GM23248 (cell line): Measurements from ENCODE around the gene NPAS1.

ENCODE experiments used
- EZH2 ChIP-seq: fragments of 200-600 bp; sonication (generic); IDR thresholded peaks from 2 replicates; pipeline ENCODE4 v1.6.1; 2018; ENCODE audit warnings: antibody characterized with exemption, mild to moderate bottlenecking; ENCODE audit not compliant: insufficient read depth, poor library complexity, severe bottlenecking
- EZH2phosphoT487 ChIP-seq: fragments of 200-600 bp; sonication (generic); IDR thresholded peaks from 2 replicates; pipeline ENCODE4 v1.6.1; 2018; ENCODE audit warnings: antibody characterized with exemption, moderate library complexity, mild to moderate bottlenecking, low read depth; ENCODE audit not compliant: insufficient read depth

GRCh38 chr19:46975925-46976782, 43.5 kb upstream of the NPAS1 start:
- TF ChIP-seq EZH2 (no peak), EZH2phosphoT487 (no peak)
